Cardiac fibroblast (primary cell): ENCODE measurements around the gene TAS2R16.
"Not testable (repeated sequence)": the region's sequence is repeated elsewhere in the genome, so short reads cannot be mapped to it uniquely, and the experiment has no call there.

ENCODE experiments used
- DNase-seq, 2 donors: peaks; one replicate each; pipeline versions ENCODE4 v3.0.0 to v3.0.0-alpha.2; 2010; ENCODE audit warnings: low read depth in 2 of 2
- H3K4me3 ChIP-seq, 2 donors: replicated peaks in 1 of 2; 1 replicate in 1 of 2; 2 replicates in 1 of 2; pipeline ENCODE4 v1.5.1; 2011; ENCODE audit warnings: low read depth in 2 of 2, low read length in 2 of 2, mild to moderate bottlenecking in 2 of 2, moderate library complexity in 1 of 2
- CTCF ChIP-seq: IDR thresholded peaks from one replicate; pipeline ENCODE4 v1.5.1; 2011; ENCODE audit warnings: low read depth, mild to moderate bottlenecking, low read length, inconsistent platforms

Gene TAS2R16

GRCh38 chr7:122965306-122965705, 30.2 kb downstream of the TAS2R16 start:
- no peak overlapping the region for H3K4me3 ChIP-seq
- DNase-seq: no peak
- TF ChIP-seq CTCF: no peak

- H3K4me3 ChIP-seq, DNase-seq: not testable (repeated sequence)
These were observed 41.8 kb downstream of the TAS2R16 start for GRCh38 chr7:122953678-122954077.

- DNase-seq: no peak
- no peak overlapping the region for H3K4me3 ChIP-seq
- TF ChIP-seq CTCF: no peak
These were observed 44.5 kb downstream of the TAS2R16 start for GRCh38 chr7:122951006-122951405.

- DNase-seq: no peak
- no peak for TF ChIP-seq CTCF
- no peak overlapping the region for H3K4me3 ChIP-seq
These were observed 46.3 kb downstream of the TAS2R16 start for GRCh38 chr7:122949186-122949585.
